Measurements from ENCODE around the gene CAMK4.
"Not testable (repeated sequence)": the region's sequence is repeated elsewhere in the genome, so short reads cannot be mapped to it uniquely, and the experiment has no call there.

The CAMK4 gene

GRCh38 chr5:111386832-111387162, 162.6 kb downstream of the CAMK4 start:
- no peak for FAIRE-seq

GRCh38 chr5:111387361-111387760, 163.2 kb downstream of the CAMK4 start:
- no peak for FAIRE-seq

DNA sequence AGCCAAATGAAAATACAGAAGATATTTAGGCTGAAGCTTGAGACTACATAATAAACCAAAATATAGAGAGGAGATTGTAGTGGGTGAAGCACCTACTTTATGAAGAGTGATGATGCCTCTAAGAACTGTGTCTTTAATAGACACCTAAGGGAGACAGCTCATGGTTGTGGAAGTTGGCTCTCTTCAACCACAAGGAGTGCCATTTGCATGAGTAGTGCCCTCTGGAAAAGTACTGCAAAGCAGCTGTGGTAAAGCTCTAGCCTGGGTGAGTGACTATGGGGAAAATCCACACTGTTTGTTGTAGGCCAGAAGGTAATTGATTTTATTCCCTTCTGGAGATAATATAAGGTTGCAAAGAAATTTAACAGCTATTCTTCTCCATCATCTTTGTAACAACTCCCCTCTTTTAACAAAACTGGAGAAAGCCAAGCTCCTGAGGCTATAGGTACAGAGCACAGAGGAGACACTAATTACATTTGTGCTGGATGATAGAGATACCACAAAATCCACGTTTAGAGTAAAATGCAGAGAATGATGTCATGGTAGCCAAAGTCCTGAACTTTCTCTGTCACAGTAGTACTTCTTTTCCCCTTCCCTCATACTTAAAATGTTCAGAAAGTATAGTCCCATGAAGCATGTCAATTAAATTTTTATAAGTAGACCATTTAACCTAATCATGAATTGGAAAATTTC, 165.4 kb downstream of the CAMK4 start:
- FAIRE-seq = no peak

GRCh38 chr5:111392181-111392580, 168.0 kb downstream of the CAMK4 start:
- no peak for FAIRE-seq

- no peak for FAIRE-seq
Observed at GRCh38 chr5:111394586-111394985, 170.4 kb downstream of the CAMK4 start.

DNA sequence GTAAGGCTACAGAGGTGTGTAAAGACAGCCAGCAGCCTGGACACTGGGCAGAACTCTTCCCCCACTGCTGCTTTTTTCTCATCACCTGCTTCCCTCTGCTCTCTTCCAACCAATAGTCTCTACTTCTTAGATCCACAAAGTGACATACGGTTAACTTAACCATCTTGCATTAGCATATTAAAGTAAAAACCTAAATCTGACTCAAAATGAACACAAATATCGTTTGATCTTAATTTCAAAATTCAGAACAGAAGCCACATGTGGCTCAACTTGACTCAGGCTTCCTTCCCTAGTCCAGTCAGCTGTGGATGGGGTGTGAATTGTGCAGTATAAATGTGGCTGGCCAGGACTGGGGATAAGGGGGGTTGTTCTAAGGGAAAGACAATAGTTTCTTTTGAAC, 173.8 kb downstream of the CAMK4 start:
- FAIRE-seq = no peak

DNA sequence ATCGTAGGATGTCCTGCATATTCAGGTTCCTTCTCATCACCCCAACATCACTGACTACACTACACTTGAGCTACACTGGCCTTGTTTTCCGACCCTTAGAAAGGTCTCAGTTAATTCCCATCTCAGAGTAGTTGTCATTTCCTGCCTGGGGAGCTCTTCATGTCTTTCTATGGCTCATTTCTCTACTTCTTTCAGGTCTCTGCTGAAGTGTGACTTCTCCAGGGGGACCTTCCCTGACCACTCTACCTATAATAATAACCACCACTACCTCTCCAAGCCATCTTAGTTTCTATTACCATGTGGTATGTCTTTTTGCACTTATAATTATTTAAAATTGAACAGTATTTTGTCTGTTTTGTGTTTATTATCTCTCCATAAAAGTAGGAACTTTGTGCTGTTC, 174.9 kb downstream of the CAMK4 start:
- FAIRE-seq = no peak

- no peak for FAIRE-seq
Observed at GRCh38 chr5:111401906-111402305, 177.7 kb downstream of the CAMK4 start.

DNA sequence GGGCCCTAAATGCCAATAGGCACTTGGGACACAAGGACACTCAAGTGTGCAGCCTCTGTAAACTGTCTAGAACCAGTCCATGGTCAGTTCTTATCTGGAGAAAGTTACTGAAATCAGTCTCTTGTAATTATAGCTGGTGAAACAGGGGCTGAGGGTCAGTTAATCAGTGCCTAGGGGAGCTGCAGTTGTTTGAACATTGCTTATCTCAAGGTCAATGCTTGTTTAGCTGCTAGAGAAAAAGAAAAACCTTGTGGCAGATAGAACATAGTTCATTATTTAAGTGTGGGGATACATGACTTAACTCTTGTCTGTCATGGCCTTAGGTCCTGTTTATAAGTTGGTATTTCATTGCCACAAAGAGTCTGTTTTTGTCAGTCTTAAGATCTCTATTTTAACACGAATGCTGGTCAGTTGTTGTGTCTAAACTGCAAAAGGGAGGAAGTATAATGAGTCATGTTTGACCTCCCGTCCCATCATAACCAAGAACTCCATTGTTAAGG, 180.1 kb downstream of the CAMK4 start:
- no peak for FAIRE-seq

DNA sequence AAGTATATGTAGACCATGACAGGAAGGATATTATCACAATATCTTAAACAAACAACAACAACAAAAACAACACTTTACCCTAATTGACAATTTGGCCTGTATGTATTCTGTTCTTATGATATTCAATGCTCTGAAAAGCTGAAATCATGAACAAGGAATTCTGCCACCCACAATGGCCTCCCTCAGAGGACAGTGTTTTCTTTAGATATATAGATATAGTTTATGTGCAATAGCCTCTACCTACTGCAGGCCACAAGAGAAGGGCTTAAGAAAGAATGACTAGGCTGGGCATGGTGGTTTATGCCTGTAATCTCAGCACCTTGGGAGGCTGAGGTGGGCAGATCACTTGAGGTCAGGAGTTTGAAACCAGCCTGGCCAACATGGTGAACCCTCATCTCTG, 183.4 kb downstream of the CAMK4 start:
- no peak for FAIRE-seq

DNA sequence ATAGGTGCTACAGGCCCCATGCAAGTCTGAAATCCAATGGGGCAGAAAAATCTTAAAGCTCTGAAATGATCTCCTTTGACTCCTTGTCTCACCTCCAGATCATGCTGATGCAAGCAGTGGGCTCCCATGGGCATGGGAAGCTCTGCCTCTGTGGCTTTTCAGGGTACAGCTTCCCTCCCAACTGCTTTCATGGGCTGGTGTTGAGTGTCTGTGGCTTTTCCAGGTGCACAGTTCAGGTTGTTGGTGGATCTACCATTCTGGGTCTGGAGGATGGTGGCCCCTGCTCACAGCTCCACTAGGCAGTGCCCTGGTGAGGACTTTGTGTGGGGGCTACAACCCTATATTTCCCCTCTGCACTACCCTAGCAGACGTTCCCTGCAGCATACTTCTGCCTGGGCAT, 184.6 kb downstream of the CAMK4 start:
- FAIRE-seq = no peak

GRCh38 chr5:111409266-111409665, 185.1 kb downstream of the CAMK4 start:
- FAIRE-seq = not testable (repeated sequence)

- FAIRE-seq = not testable (repeated sequence)
Observed at GRCh38 chr5:111410067-111410466, 185.9 kb downstream of the CAMK4 start.

- no peak for FAIRE-seq
Observed at GRCh38 chr5:111411301-111411700, 187.1 kb downstream of the CAMK4 start.

DNA sequence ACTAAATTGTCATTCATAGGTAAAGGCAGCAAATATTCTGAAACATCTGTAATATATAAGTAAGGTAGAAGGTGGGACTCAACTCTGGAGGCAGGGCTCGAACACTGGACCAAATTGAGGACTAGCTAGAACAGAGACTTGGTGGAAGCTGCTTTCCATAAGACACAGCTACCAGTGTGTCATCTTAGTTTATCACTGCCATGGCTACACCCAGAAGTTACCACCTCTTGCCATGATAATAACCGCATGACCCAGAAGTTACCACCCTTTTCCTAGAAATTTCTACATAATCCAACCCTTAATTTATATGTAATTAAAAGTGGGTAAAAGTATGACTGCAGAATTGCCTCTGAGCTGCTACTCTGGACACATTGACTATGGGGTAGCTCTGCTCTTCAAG, 188.4 kb downstream of the CAMK4 start:
- FAIRE-seq = no peak

- FAIRE-seq = no peak
Observed at GRCh38 chr5:111415053-111415452, 190.9 kb downstream of the CAMK4 start.

DNA sequence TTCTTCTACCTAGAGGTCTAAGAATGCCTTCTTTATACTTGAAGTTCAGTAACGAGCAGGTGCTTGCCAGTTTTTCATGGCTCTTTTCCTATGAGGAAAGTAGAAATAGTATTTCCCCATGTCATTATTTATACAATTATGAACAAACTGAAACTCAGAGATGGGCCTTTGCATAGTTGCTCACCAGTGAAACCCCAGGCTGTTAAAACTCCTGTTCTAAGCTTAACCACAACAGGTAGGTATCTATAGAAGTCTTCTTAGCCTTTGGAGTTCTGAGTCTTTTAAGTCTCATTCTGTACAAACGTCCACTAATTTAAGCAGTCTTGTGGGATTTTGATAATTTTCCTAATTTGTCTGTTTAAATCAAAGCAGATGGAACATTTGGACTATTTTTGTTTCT, 198.1 kb downstream of the CAMK4 start:
- FAIRE-seq = no peak

DNA sequence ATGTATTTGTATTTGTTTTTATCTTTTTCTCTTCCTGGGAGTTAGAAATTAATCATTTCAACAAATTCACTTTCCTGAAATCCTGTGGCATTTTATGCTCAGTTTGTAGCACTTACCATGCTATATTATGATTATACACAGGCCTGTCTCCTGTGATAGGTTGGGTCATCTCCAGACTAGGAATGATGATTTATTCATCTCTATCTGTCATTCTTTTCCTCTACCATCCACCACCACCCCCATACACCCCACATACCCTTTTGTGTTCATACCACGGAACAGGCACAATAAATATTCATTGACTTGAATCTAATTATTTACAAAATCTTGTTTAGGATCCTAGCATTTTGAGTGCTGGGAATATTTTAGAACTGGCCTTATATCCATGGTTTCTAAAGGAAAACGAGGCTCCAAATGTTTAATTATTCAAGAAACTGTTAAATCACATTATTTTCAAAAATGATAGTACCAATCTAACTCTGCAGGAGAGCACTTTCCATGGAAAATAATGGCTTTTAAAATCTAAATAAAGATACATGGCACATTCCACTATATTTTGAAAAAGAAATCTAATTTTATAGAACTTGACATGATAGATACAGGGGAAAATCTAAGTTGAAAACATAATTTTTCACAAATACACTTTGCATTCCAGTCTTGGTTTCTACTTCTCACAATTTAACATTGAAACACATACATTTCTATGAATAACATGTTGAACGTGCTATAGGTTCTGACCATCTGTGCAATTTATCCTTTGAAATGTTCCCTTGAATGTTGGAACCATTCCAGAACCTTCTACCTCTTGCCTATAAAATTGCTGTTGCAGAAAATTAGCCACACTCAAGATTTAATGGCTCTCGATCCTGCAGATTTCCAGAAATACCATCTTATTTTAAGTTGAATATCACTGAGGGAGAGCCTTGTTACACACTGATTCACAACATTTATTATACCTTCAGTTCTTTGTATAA, 198.8 kb downstream of the CAMK4 start:
- no peak for FAIRE-seq

GRCh38 chr5:111425205-111425604, 201.0 kb downstream of the CAMK4 start:
- no peak for FAIRE-seq

- FAIRE-seq = no peak
Observed at GRCh38 chr5:111427762-111428161, 203.6 kb downstream of the CAMK4 start.

DNA sequence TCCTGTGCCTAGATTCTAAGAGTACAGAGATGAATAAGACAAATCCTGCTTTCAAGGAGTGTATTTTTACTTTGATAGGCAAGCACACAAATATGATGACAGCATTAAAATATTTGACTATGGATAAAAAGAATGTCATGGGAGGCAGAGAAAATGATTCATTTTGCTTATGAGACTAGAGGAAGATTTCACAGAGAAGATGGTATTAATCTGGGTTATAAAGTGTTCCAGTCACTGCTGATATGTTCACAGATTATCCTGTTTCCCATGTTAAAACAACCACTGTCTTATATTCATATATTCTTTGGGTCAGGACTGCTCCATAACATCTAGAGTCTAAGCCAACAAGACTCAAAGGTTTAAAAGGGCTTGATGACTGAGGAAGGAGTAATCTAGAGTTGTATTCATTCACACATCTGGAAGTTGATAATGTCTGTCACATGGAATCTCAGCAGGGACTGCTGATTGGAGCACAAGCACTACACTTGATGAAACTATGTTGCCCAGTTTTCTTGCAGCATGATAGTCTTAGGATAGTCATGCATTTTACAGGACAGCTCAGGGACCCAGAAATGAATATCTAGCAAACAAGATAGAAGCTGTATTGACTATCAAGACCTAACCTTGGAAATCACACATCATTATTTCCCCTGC, 208.8 kb downstream of the CAMK4 start:
- FAIRE-seq = no peak

GRCh38 chr5:111434800-111435199, 210.6 kb downstream of the CAMK4 start:
- no peak for FAIRE-seq

- no peak for FAIRE-seq
Observed at GRCh38 chr5:111439473-111440075, 215.4 kb downstream of the CAMK4 start.

All from islet of Langerhans (tissue), 1 donor.